GM18907 (cell line): ENCODE data around the gene MEMO1.
"Not testable (repeated sequence)": the region's sequence is repeated elsewhere in the genome, so short reads cannot be mapped to it uniquely, and the experiment has no call there.

Experiments
- ATAC-seq: cut with Tn5 transposase; IDR thresholded peaks from one replicate; pipeline ENCODE4 v1.9.1; 2021; ENCODE audit warnings: mild to moderate bottlenecking, moderate library complexity; ENCODE audit not compliant: unreplicated experiment

Gene MEMO1

DNA sequence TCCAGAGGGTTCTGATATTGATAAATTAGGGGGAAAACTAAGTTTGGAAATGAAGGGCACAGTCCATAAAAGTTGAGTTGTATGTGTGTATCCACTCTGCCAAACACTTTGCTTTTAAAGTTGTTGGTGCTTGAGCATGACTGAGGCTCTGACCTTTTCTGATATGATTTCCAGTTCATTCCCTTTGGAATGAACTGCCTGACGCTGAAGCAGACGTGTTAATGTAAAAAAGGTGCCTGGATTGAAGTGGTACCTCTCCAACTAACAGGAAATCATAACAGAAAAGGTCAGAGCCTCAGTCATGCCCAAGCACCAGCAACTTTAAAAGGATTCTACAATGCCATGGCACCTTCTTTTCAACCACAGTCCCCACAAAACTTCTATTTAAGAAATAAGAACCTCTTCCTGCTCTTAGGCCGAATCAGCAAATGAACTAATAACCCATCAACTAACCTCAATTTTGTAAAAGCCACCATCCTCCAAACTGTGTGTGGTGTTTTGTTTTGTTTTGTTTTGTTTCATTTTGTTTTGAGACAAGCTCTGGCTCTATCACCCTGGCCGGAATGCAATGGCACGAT is 52.6 kb downstream of the MEMO1 start:
- ATAC-seq, result no peak

- no peak for ATAC-seq
These were observed 53.3 kb downstream of the MEMO1 start for GRCh38 chr2:31957354-31958139.

GRCh38 chr2:31956934-31957333 is 53.9 kb downstream of the MEMO1 start:
- ATAC-seq, result not testable (repeated sequence)

- no peak for ATAC-seq
These were observed 54.5 kb downstream of the MEMO1 start for GRCh38 chr2:31956312-31956711.

GRCh38 chr2:31953095-31953494 is 57.7 kb downstream of the MEMO1 start:
- ATAC-seq, result not testable (repeated sequence)

DNA sequence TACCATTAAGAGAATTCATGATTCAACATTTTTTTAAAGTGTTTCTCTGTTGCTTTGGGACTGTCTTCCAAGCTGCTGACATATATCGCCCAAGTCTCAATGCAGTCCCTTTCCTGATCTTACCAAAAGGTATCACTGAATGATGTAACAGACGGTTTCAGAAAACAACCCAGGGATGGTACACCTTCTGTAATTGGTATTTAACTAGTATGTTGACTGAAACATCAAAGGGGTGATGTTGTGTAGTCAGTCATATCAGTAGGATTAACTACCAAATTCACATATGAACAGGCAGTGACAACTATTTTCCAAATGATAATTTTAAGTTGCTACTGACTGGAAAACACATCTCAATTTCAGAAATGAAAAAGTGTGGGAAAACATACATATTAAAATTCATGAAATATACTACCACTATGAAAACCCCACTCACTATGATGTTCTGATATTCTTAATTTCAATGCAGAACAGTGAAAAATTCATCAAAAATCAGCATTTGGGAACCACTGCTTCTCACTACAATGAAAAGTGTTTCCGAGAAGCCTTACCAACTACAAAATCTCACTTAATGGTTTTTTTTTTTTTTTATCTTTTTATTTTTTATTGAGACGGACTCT is 59.8 kb downstream of the MEMO1 start:
- no peak for ATAC-seq

- no peak for ATAC-seq
These were observed 62.9 kb downstream of the MEMO1 start for GRCh38 chr2:31947871-31948270.

DNA sequence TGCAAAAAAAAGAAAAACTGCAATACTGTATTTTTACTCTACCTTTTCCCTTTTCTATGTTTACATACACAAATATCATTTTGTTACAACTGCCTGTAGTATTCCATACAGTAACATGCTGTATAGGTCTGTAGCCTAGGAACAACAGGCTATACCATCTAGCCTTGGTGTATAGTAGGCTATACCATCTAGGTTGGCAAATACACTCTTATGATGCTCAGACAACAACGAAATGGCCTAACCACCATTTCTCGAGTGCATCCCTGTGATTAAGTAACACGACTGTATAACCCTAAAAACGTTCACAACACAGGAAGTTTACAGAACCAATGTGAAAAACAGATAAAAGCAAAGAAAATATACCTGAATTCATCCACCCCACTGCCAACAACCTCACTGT is 64.0 kb downstream of the MEMO1 start:
- ATAC-seq, result no peak

DNA sequence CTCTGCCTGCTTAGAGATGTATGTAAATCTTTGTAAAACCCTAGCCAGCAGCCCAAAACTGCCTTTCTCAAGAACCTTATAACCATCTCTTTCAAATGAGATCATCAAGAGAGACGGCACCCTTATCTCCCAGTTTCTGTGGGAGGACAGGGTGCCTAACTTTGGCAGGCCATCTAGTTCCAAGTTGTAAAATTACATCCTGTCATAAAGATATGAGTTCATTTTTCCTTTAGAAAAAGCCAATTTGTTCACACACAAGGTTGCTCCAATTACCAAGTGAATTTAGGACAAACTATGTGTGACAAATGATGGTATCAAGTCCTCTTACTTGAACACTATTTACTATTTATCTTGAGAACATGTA is 65.3 kb downstream of the MEMO1 start:
- no peak for ATAC-seq

DNA sequence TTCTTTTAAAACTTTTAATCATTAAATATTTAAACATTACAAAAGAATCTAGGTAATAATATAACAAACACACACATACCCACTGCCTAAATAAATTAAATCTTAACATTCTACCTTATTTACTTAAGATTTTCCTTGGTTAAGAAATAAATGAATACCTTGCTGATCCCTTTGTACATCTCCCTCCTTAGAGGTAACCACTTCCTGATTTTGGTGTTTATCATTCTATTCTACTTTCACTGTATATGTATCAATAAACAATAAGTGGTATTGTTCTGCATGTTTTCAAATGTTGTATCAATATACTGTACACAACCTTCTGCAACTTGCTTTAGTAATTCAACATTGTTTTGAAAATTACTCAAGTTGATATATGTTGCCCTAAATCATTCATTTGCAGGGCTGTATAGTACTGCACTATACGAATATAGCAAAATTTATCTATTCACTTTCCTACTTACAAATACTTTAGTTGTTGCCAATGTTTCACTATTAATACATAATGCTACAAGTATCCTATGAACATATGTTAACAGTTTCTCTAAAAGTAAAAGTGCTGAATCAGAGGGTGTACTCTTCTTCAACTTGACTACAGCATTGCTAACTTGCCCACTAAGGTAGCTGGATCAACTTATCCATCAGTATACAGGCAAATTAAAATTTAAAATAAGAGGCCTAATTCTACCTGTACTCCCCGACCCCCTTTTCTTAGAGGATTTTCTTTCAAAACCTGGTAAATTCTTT is 65.8 kb downstream of the MEMO1 start:
- no peak for ATAC-seq

DNA sequence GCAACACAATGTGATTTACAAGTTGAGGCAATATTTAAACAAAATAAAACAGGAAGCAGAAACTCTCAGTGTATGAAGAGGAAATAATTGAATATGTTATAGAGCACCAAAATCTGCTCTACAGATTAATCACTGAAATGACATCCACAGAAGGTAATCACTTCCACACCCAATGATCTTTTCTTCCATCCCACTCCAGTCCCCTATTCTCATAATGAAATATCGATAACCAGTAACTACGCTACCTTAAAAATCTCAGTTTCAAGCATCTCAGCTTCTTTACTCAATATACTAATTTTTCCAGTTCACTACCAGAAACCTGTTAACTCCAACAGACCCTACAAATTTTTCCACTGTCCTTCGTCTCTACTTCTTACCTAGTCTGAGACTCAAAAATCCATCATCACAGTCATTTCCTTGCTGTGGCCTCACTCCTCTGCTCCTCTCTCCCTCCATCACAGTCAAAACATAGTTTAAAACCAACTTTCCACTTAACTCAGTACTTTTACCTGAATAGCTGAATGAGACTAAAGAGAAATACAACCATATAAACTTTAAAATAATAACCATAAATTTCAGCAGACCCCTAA is 67.1 kb downstream of the MEMO1 start:
- no peak for ATAC-seq

DNA sequence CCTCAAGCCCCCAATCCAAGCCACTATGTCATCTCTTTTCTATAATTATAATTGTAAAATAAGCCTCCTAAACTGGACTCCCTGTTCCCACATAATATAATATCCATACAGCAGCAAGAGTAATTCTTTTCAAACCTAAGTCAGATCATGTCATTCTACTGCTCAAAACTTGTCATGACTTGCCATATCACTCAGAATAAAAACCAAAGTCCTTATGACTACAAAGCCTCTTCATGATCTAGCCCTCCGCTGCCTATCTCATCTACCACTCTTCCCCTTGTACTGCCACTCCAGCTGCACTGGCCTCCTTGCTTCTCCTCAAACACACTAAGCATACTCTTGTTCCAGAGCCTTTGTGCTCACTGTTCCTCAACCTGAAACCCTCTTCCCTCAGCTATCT is 69.9 kb downstream of the MEMO1 start:
- no peak for ATAC-seq

DNA sequence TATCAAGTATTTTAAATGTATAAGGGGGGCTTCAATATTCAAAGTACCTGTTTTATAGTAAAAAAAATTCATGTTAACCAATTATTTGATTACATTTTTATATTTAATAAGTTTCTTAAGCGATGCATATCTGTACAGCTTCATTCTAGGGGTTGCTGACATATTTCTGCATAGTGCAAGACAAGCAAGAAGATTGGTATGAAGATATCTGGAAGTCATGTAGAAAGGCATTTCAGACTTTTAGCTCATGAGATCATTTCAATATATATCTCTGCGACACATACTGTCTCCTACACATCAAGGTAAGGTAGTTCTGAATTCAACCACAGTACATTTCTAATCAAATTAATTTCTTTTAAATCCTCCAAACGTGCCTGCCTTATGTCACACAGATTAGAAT is 73.1 kb downstream of the MEMO1 start:
- ATAC-seq, result no peak

GRCh38 chr2:31935370-31935769 is 75.4 kb downstream of the MEMO1 start:
- ATAC-seq, result no peak

DNA sequence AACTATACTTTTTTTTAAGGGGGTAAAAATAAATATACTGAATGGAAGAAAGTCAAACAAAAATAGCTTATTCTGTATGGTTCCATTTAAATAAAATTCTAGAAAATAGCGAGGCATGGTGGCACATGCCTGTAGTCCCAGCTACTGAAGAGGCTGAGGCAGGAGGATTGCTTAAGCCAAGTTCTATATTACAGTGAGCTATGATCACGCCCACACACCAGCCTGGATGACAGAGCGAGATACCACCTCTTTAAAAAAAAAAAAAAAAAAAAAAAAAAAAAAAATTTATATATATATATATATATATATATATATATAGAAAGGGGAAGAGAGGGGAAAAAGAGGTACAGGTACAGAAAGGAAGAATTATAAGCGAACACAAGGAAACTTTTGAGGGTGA is 77.7 kb downstream of the MEMO1 start:
- ATAC-seq, result no peak

GRCh38 chr2:31932589-31932988 is 78.2 kb downstream of the MEMO1 start:
- ATAC-seq, result no peak

GRCh38 chr2:31931916-31932315 is 78.9 kb downstream of the MEMO1 start:
- no peak for ATAC-seq

GRCh38 chr2:31925517-31925916 is 85.3 kb downstream of the MEMO1 start:
- ATAC-seq, result no peak

DNA sequence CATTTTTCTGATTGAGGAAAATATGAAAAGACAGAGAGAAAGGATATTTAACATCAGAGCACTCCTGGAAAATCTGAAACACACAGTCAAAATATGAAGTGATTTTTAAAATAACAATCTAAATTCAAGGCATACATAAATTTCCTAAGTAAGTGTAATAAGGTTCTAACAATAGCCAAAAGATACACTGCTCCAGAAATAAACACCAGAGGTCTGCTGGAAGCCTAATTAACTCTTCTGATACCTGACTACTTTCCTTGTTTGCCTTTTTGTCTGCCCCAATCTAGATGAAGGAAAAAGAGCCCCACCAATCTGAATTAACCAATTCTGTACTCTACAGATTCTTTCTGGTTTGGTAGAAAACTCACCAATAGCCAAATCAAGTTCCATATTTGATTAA is 87.1 kb downstream of the MEMO1 start:
- ATAC-seq, result peak; percentile 3

DNA sequence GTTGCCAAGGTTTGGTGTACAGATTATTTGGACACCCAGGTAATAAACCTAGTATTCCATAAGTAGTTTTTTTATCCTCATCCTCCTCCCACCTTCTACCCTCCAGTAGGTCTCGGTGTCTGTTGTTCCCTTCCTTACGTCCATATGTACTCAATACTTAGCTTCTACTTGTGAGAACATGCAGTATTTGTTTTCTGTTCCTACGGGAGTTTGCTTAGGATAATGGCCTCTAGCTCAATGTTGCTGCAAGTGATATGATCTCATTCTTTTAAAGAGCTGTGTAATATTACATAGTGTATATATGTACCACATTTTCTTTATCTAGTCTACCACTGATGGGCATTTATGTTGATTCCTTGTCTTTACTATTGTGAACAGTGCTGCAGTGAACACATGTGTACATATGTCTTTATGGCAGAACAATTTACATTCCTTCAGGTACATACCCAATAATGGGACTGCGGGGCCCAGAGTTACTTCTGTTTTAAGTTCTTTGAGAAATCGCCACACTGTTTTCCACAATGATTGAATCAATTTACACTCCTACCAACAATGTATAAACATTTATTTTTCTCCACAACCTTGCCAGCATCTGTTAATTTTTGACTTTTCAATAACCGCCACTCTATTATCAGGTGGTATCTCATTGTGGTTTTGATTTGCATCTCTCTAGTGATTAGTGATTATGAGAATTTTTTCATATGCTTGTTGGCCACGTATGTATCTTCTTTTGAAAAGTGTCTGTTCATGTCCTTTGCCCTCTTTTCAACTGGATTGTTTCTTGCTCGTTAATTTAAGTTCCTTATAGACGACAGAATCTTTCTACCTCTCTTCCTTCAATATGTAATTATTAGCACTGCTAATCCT is 88.0 kb downstream of the MEMO1 start:
- ATAC-seq, result peak; percentile 76
